Measurements from ENCODE around the gene PLA2G6.

- TF ChIP-seq POLR2AphosphoS5 (IDR thresholded peaks at IDR 0.05; ENCODE audit: low read depth, low read length) (no peak), SIN3A (IDR thresholded peaks at IDR 0.05; ENCODE audit: borderline replicate concordance, insufficient read depth, low read length) (no peak), REST (IDR thresholded peaks at IDR 0.05; ENCODE audit: insufficient read depth in 1 of 2, low read depth in 2 of 2, low read length in 2 of 2) (no peak), TAF1 (IDR thresholded peaks at IDR 0.05; ENCODE audit: borderline replicate concordance, insufficient read depth, low read length) (no peak)
Measured at GRCh38 chr22:38218661-38219622, 37.3 kb upstream of the PLA2G6 start.
